Right atrium auricular region (tissue), 2 donors: ENCODE measurements around the gene SLC2A4RG. TPM values are rescaled to one million over a fixed set of nuclear protein-coding genes. Genes with fewer than 3 reads are reported as not detected.
"Not testable (repeated sequence)": the region's sequence is repeated elsewhere in the genome, so short reads cannot be mapped to it uniquely, and the experiment has no call there.

Experiments used
- DNase-seq: peaks from one replicate; pipeline ENCODE4 v3.0.0-alpha.2; 2019; ENCODE audit warnings: low spot score
- H3K27ac ChIP-seq, 2 donors: fragments of 200-600 bp; sonication (generic); 1 replicate in 1 of 2; 2 replicates in 1 of 2; pipeline ENCODE4 v1.5.1; 2016 to 2019
- H3K27me3 ChIP-seq, 2 donors: fragments of 200-600 bp; sonication (generic); one replicate each; pipeline versions ENCODE4 v1.5.1 to v1.6.0; 2017 to 2019
- H3K36me3 ChIP-seq: fragments of 200-600 bp; sonication (generic); one replicate; pipeline ENCODE4 v1.5.1; 2016
- H3K4me1 ChIP-seq, 2 donors: fragments of 200-600 bp; sonication (generic); one replicate each; pipeline versions ENCODE4 v1.5.1 to v1.6.0; 2017 to 2019
- H3K4me3 ChIP-seq, 2 donors: fragments of 200-600 bp; sonication (generic); 1 replicate in 1 of 2; 2 replicates in 1 of 2; pipeline ENCODE4 v1.5.1; 2017 to 2019; ENCODE audit warnings: mild to moderate bottlenecking in 1 of 2, moderate library complexity in 1 of 2
- H3K9me3 ChIP-seq, 2 donors: fragments of 200-600 bp; sonication (generic); one replicate each; pipeline ENCODE4 v1.5.1; 2019
- total RNA-seq, 2 donors: library from RNA; depleted of rRNA; stranded (reverse); fragments of >200 nt; gene quantifications; one replicate each; pipeline ENCODE4 v1.1.0, GENCODE V29; 2016
- TF ChIP-seq, protein P1 (sequence below), 2 donors: fragments of 200-600 bp; sonication (generic); IDR thresholded peaks; one replicate each; pipeline ENCODE4 v1.5.1; 2019; ENCODE audit warnings: antibody characterized with exemption in 2 of 2

SLC2A4RG gene
- total RNA-seq, 2 donors from 2014 or later: 30.1 to 30.7 TPM

DNA sequence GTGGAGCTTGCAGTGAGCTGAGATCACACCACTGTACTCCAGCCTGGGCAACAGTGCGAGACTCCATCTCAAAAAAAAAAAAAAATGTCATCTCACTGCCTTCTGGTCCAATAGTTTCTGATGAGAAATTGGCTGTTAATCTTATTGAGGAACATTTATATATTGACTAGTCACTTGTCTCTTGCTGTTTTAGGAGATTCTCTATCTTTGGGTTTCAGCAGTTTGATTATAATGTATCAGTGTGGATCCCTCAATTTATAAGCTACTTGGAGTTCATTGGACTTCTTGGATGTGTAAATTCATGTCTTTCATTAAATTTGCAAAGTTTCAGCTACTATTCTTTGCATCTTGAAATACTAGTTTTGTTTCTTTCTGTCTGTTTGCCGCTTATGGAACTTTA, 20.6 kb upstream of the SLC2A4RG start:
- peaks cover 46% of the 10 kb centered on the region for H3K36me3 ChIP-seq

DNA sequence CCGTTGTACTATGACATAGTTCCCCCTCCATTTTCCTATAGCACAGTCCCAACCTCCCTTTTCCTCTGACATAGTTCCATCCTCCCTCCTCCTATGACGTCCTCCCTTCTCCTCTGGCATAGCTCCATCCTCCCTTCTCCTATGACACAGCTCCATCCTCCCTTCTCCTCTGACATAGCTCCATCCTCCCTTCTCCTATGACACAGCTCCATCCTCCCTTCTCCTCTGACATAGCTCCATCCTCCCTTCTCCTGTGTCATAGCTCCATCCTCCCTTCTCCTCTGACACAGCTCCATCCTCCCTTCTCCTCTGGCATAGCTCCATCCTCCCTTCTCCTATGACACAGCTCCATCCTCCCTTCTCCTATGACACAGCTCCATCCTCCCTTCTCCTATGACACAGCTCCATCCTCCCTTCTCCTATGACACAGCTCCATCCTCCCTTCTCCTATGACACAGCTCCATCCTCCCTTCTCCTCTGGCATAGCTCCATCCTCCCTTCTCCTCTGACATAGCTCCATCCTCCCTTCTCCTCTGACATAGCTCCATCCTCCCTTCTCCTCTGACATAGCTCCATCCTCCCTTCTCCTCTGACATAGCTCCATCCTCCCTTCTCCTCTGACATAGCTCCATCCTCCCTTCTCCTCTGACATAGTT, 16.5 kb upstream of the SLC2A4RG start:
- not testable (repeated sequence) for H3K4me3 ChIP-seq, H3K4me1 ChIP-seq, H3K27me3 ChIP-seq, DNase-seq, H3K27ac ChIP-seq
- peaks cover 27% of the 10 kb centered on the region for H3K36me3 ChIP-seq
- peaks cover 0 to 25% of the 10 kb centered on the region in 2 donors for H3K9me3 ChIP-seq

More for the DNA sequence above, 20.6 kb upstream of the SLC2A4RG start:
- H3K9me3 ChIP-seq: peaks cover 0 to 23% of the 10 kb centered on the region in 2 donors
- TF ChIP-seq, protein P1, sequence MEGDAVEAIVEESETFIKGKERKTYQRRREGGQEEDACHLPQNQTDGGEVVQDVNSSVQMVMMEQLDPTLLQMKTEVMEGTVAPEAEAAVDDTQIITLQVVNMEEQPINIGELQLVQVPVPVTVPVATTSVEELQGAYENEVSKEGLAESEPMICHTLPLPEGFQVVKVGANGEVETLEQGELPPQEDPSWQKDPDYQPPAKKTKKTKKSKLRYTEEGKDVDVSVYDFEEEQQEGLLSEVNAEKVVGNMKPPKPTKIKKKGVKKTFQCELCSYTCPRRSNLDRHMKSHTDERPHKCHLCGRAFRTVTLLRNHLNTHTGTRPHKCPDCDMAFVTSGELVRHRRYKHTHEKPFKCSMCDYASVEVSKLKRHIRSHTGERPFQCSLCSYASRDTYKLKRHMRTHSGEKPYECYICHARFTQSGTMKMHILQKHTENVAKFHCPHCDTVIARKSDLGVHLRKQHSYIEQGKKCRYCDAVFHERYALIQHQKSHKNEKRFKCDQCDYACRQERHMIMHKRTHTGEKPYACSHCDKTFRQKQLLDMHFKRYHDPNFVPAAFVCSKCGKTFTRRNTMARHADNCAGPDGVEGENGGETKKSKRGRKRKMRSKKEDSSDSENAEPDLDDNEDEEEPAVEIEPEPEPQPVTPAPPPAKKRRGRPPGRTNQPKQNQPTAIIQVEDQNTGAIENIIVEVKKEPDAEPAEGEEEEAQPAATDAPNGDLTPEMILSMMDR (IDR thresholded peaks at IDR 0.05): no peak
- H3K4me1 ChIP-seq: no peaks in the 10 kb centered on the region
- no peaks in the 10 kb centered on the region for H3K27me3 ChIP-seq
- no peak for DNase-seq
- no peak overlapping the region for H3K27ac ChIP-seq
- H3K4me3 ChIP-seq: no peak overlapping the region

DNA sequence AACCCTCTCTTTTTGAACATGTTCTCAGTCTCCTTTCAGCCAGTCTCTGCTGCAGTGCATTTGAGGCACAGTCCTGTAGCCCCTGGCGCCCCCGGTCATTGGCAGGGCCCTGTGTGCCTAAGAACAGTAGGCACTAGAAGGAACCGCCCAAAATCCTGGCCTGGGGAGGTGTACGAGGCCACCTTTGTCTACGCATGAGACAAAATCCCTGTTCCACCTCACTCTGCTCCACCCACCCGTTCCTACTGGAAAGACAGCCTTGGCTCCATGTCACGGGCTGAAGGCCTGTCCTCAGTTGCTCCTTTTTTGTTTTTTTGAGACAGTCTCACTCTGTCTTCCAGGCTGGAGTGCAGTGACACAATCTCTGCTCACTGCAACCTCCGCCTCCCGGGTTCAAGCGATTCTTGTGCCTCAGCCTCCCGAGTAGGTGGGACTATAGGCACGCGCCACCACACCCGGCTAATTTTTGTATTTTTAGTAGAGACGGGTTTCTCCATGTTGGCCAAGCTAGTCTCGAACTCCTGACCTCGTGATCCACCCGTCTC, 9.3 kb upstream of the SLC2A4RG start:
- not testable (repeated sequence) for H3K27me3 ChIP-seq, H3K4me3 ChIP-seq, DNase-seq, H3K4me1 ChIP-seq, H3K9me3 ChIP-seq, H3K27ac ChIP-seq
- peaks cover 20% of the 10 kb centered on the region for H3K36me3 ChIP-seq

DNA sequence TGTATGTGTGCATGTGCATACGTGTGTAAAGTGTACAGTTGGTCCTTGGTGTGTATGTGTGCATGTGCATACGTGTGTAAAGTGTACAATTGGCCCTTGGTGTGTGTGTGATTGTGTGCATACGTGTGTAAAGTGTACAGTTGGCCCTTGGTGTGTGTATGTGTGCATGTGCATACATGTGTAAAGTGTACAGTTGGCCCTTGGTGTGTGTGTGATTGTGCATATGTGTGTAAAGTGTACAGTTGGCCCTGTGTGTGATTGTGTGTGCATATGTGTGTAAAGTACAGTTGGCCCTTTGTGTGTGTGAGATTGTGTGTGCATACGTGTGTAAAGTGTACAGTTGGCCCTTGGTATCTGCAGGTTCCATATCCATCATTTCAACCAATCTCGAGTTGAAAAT, 8.2 kb upstream of the SLC2A4RG start:
- no peaks in the 10 kb centered on the region for H3K4me1 ChIP-seq
- no peak for DNase-seq
- H3K36me3 ChIP-seq: peaks cover 28% of the 10 kb centered on the region
- no peaks in the 10 kb centered on the region for H3K27me3 ChIP-seq
- no peak overlapping the region for H3K27ac ChIP-seq
- no peaks in the 10 kb centered on the region for H3K9me3 ChIP-seq
- TF ChIP-seq, protein P1 (IDR thresholded peaks at IDR 0.05): no peak
- no peak overlapping the region for H3K4me3 ChIP-seq

DNA sequence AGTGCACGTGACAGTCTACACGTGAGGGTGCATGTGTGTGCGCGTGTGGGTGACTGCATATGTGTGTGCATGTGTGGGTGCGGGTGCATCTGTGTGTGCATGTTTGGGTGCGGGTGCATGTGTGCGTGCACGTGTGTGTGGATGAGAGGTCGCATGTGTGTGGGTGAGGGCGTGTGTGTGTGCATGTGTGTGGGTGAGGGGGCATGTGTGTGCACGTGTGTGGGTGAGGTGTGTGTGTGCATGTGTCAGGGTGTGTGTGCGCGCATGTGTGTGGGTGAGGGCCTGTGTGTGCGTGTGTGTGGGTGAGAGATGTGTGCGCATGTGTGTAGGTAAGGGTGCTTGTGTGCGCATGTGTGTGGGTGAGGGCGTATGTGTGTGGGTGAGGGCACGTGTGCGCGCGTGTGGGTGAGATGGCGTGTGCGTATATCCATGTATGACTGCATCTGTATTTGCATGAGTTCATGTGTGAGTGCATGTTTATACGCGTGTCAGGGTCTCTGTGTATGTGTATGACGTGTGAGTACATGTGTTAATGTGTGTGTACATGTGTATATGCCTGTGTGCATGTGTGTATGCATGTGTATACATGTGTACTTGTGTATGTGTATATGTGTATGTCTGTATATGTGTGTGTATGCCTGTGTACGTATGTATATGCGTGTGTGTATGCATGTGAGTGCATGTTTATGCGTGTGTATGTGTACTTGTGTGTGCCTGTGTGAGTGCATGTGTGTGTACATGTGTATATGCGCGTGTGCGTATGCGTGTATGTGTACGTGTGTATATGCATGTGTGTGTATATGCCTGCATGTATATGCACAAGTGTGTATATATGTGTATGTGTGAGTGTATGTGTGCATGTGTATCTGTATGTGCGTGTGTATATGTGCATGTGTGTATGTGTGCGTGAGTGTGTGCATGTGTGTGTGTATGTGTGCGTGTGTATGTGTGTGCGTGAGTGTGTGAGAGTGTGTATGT, 7.2 kb upstream of the SLC2A4RG start:
- peaks cover 28% of the 10 kb centered on the region for H3K36me3 ChIP-seq
- no peak overlapping the region for H3K27ac ChIP-seq
- no peaks in the 10 kb centered on the region for H3K9me3 ChIP-seq
- H3K4me1 ChIP-seq: peaks cover 0 to 3% of the 10 kb centered on the region in 2 donors
- H3K4me3 ChIP-seq: no peak overlapping the region
- TF ChIP-seq, protein P1 (IDR thresholded peaks at IDR 0.05): no peak
- H3K27me3 ChIP-seq: no peaks in the 10 kb centered on the region
- no peak for DNase-seq

DNA sequence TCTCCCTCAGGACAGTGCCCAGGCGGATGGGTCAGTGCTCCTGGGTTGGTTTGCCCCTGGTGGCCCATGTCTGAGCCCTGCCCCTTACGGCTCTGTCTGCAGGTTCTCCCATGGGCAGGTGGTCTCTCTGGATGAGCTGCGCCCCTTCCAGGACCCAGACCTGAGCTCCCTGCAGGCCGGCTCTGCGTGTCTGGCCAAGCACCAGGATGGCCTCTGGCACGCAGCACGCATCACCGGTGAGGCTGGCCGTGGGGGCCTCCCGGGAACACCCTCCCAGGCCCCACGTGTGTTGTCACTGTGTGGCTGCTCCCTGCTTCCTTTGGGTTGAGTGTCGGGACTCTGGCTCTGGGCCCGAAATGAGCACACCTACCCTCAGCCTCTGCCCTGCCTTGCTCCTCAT, 6.5 kb upstream of the SLC2A4RG start:
- Histone ChIP-seq H3K27ac (no peak overlapping the region), H3K9me3 (no peaks in the 10 kb centered on the region), H3K4me3 (no peak overlapping the region), H3K4me1 (peaks cover 0 to 10% of the 10 kb centered on the region in 2 donors), H3K36me3 (peaks cover 28% of the 10 kb centered on the region), H3K27me3 (no peaks in the 10 kb centered on the region)
- DNase-seq: no peak
- TF ChIP-seq, protein P1 (IDR thresholded peaks at IDR 0.05): no peak
